ENCODE measurements around the gene CTPS2.
"Not testable (repeated sequence)": the region's sequence is repeated elsewhere in the genome, so short reads cannot be mapped to it uniquely, and the experiment has no call there.

Gene CTPS2

GRCh38 chrX:16588266-16588665, 124.2 kb downstream of the CTPS2 start:
- TF ChIP-seq CTCF (IDR thresholded peaks at IDR 0.05) = no peak
- no peak for TF ChIP-seq ZFX (IDR thresholded peaks at IDR 0.05; ENCODE audit: borderline replicate concordance)

DNA sequence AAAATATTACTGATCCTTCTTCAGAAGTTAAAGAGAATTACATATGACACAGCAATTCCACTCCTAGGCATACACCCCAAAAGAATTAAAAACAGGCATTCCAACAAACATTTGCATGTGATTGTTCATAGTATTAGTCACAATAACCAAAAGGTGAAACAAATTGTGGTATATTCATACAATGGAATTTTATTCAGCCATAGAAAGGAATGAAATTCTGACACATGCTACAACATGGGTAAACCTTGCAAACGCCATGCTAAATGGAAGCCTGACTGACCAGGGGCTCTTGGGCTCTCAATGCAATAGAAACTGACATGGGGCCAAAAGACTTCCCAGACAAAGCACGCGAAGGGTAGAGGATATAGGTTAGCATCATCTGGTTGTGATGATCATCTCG, 124.6 kb downstream of the CTPS2 start:
- TF ChIP-seq CTCF (IDR thresholded peaks at IDR 0.05) (no peak), ZFX (IDR thresholded peaks at IDR 0.05; ENCODE audit: borderline replicate concordance) (no peak)
- no peak overlapping the region for H3K27ac ChIP-seq

More at GRCh38 chrX:16588266-16588665, 124.2 kb downstream of the CTPS2 start:
- H3K27ac ChIP-seq = no peak overlapping the region

DNA sequence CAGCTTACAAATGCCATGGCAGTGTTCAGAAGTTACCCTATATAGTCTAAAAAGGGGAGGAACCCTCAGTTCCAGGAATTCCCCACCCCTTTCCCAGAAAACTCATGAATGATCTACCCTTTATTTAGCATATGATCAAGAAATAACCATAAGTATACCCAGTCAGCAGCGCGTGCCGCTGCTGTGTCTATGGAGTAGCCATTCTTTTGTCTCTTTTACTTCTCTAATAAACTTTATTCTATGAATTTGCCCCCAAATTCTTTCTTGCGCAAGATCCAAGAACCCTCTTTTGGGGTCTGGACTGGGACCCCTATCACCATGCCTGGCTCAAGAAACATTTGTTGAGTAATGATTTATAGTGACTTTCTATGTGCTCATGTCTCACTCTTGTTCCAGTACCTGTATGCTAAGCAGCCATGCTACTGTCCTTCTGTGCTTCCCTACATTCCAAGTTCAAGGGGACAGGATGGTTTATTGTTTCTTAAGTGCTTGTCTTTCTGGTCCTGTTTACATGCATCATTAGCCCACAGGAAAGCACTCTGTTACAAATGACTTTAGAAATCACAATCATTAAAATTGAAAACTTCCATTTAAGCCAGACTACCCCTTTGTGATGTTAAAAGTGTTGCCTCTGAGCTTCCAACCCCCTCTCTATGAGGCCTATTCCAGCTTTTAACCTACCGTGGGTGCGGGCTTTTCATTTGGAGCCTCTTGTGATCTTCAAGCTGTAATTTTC, 125.9 kb downstream of the CTPS2 start:
- TF ChIP-seq ZFX (IDR thresholded peaks at IDR 0.05; ENCODE audit: borderline replicate concordance) = no peak
- no peak for TF ChIP-seq CTCF (IDR thresholded peaks at IDR 0.05)
- H3K27ac ChIP-seq = no peak overlapping the region

GRCh38 chrX:16585486-16586376, 126.7 kb downstream of the CTPS2 start:
- no peak overlapping the region for H3K27ac ChIP-seq
- TF ChIP-seq ZFX (IDR thresholded peaks at IDR 0.05; ENCODE audit: borderline replicate concordance) = no peak
- no peak for TF ChIP-seq CTCF (IDR thresholded peaks at IDR 0.05)

GRCh38 chrX:16580004-16580797, 132.3 kb downstream of the CTPS2 start:
- not testable (repeated sequence) for H3K27ac ChIP-seq

DNA sequence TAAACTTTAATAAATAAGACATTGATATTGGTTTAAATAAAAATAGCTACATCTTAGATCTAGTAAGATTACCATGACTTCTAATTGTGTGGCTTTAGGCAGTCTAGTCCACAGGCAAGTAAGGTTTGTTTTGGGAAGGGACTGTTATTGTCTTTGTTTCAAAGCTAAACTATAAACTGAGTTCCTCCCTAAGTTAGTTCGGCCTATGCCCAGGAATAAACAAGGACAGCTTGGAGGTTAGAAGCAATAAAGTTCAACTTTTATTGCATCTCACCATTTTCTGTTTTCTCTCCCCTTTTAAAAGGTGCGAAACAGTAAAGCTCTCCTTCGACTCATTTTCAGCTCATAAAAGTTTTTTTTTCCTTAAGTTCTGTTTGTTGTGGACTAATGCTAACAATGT, 133.0 kb downstream of the CTPS2 start:
- no peak for TF ChIP-seq ZFX (IDR thresholded peaks at IDR 0.05; ENCODE audit: borderline replicate concordance)
- TF ChIP-seq CTCF (IDR thresholded peaks at IDR 0.05) = no peak
- no peak overlapping the region for H3K27ac ChIP-seq

DNA sequence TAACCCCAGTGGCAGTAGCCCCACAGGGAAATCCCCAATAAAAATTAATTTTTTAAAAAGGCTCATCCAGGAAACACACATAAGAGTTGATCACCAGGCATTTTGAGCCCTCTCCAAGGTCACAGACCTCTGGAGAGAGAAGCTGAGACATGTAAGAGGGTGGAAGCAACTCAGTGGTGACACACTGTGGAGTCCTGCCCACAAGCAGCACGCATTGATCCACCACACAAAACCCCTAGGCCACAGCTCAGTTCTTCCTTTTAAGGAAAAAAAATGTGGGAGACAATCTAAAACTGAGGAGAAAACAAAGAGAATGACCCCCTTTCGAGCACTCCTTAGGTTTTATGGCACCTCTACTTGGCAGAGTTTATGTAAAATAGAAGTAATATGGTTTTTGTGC, 134.3 kb downstream of the CTPS2 start:
- no peak overlapping the region for H3K27ac ChIP-seq
- no peak for TF ChIP-seq ZFX (IDR thresholded peaks at IDR 0.05; ENCODE audit: borderline replicate concordance)
- TF ChIP-seq CTCF (IDR thresholded peaks at IDR 0.05) = no peak

Data from 22Rv1 (cell line).